Measurements from ENCODE around the gene TBATA. TPM values are rescaled to one million over a fixed set of nuclear protein-coding genes. Genes with fewer than 3 reads are reported as not detected.

TBATA gene
- total RNA-seq, 1 experiment from 2014 or later: not detected

DNA sequence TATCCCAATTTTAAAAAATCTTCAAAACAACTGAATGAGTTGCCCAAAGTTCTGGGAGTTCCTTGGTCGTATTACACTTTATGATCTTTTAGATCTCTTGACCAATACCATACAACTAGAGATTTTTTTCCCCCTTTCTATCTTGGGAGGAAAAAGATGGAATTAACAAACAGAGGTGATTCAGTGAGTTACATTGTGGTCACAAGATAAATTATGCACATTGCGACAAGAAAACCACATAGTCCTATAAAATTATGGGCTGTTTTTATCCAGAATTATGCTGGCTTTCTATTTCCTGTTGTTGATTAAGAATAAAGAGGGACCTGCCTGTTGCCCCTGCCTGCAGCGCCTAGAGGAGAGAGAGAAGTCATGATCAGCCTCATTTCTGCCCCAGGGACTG lies 22.4 kb upstream of the TBATA start (continued):
- TF ChIP-seq ZNF416 (CRISPR knock-in tag; IDR thresholded peaks at IDR 0.05) (no peak), SMAD3 (CRISPR knock-in tag; IDR thresholded peaks at IDR 0.05; ENCODE audit: borderline replicate concordance) (no peak), SOX15 (CRISPR knock-in tag; IDR thresholded peaks at IDR 0.05) (no peak), ZBTB21 (CRISPR knock-in tag; IDR thresholded peaks at IDR 0.05; ENCODE audit: borderline replicate concordance) (no peak), NR3C1 (CRISPR knock-in tag; conservative IDR thresholded peaks at IDR 0.05; ENCODE audit: low read depth) (no peak), ATF6 (CRISPR knock-in tag; IDR thresholded peaks at IDR 0.05) (no peak), SP1 (CRISPR knock-in tag; conservative IDR thresholded peaks at IDR 0.05) (no peak), CBFB (CRISPR knock-in tag; IDR thresholded peaks at IDR 0.05; ENCODE audit: low read depth) (no peak)

- TF ChIP-seq, protein P1, sequence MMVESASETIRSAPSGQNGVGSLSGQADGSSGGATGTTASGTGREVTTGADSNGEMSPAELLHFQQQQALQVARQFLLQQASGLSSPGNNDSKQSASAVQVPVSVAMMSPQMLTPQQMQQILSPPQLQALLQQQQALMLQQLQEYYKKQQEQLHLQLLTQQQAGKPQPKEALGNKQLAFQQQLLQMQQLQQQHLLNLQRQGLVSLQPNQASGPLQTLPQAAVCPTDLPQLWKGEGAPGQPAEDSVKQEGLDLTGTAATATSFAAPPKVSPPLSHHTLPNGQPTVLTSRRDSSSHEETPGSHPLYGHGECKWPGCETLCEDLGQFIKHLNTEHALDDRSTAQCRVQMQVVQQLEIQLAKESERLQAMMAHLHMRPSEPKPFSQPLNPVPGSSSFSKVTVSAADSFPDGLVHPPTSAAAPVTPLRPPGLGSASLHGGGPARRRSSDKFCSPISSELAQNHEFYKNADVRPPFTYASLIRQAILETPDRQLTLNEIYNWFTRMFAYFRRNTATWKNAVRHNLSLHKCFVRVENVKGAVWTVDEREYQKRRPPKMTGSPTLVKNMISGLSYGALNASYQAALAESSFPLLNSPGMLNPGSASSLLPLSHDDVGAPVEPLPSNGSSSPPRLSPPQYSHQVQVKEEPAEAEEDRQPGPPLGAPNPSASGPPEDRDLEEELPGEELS (CRISPR knock-in tag; IDR thresholded peaks at IDR 0.05): no peak
- Mint-ChIP-seq H3K9me3 (peaks cover 17% of the 10 kb centered on the region), H3K27me3 (ENCODE audit: low read depth) (peaks cover 2% of the 10 kb centered on the region), H3K27ac (no peak overlapping the region), H3K4me3 (no peak overlapping the region), H3K36me3 (no peaks in the 10 kb centered on the region), H3K4me1 (peaks cover 20% of the 10 kb centered on the region)
- DNase-seq (ENCODE audit: low spot score) (no peak), ATAC-seq (no peak)
- CTCF ChIA-PET: interaction anchor here (1.7 kb wide), 1 partner anchor 9 kb away, joined by 3 read pairs; no protein-coding TSS in a partner anchor
- POLR2A ChIA-PET: no interaction called here
Observed at GRCh38 chr10:70806841-70807240, 21.7 kb upstream of the TBATA start.

DNA sequence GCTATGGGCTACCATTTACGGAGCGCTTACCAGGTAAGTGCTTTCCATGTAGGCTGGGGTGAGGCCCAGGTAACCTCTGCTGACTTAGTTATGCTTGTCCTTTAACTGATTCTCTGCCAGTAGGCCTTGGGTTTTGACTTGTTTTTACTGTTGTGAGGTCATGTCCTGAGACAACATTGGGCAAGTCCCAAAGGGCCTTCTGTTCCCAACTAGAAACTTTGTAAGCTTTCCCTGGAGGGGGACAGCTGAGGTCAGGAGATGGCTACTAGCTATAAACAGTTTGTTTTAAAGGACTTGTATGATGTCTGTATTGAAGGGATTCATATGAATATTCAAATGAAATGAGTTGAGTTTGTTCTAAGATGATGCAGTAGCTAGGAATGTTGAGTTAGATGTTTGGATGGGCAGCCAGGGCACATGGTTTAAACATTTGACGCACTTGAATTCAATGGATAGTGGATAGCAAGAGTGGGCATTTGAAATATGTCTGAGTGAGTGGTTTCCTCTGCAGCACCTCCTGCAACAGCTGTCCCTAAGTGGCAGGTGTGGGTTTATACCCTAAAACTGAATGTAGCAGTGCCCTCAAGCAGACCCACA lies 20.5 kb upstream of the TBATA start:
- no peak for ATAC-seq
- POLR2A ChIA-PET: interaction anchor here (0.7 kb wide), 1 partner anchor 8 kb away, joined by 3 read pairs; no protein-coding TSS in a partner anchor
- Mint-ChIP-seq H3K4me3 (no peak overlapping the region), H3K9me3 (peaks cover 17% of the 10 kb centered on the region), H3K4me1 (peaks cover 20% of the 10 kb centered on the region), H3K27ac (no peak overlapping the region), H3K36me3 (no peaks in the 10 kb centered on the region), H3K27me3 (ENCODE audit: low read depth) (peaks cover 2% of the 10 kb centered on the region)
- no peak for DNase-seq (ENCODE audit: low spot score)
- CTCF ChIA-PET: interaction anchor here (1.7 kb wide), 1 partner anchor 11 kb away, joined by 3 read pairs; no protein-coding TSS in a partner anchor
- TF ChIP-seq, protein P2, sequence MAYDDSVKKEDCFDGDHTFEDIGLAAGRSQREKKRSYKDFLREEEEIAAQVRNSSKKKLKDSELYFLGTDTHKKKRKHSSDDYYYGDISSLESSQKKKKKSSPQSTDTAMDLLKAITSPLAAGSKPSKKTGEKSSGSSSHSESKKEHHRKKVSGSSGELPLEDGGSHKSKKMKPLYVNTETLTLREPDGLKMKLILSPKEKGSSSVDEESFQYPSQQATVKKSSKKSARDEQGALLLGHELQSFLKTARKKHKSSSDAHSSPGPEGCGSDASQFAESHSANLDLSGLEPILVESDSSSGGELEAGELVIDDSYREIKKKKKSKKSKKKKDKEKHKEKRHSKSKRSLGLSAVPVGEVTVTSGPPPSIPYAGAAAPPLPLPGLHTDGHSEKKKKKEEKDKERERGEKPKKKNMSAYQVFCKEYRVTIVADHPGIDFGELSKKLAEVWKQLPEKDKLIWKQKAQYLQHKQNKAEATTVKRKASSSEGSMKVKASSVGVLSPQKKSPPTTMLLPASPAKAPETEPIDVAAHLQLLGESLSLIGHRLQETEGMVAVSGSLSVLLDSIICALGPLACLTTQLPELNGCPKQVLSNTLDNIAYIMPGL (CRISPR knock-in tag; IDR thresholded peaks at IDR 0.05): no peak
- TF ChIP-seq GABPB1 (CRISPR knock-in tag; IDR thresholded peaks at IDR 0.05) (no peak), ZNF232 (CRISPR knock-in tag; IDR thresholded peaks at IDR 0.05) (no peak), NFE2L1 (CRISPR knock-in tag; IDR thresholded peaks at IDR 0.05) (no peak), ZNF281 (CRISPR knock-in tag; IDR thresholded peaks at IDR 0.05) (no peak)
